HG03571 (cell line): Measurements from ENCODE around the gene BCL7C.

Experiments used
- ATAC-seq: cut with Tn5 transposase; IDR thresholded peaks from one replicate; pipeline ENCODE4 v1.9.1; 2021; ENCODE audit not compliant: unreplicated experiment

BCL7C gene

GRCh38 chr16:30922960-30923535 lies 29.2 kb upstream of the BCL7C start:
- ATAC-seq: peak; percentile 52

GRCh38 chr16:30922420-30922959 lies 28.6 kb upstream of the BCL7C start:
- peak; percentile 57 for ATAC-seq

GRCh38 chr16:30921748-30922419 lies 28.0 kb upstream of the BCL7C start:
- ATAC-seq: no peak

GRCh38 chr16:30921459-30921747 lies 27.5 kb upstream of the BCL7C start:
- ATAC-seq: no peak

GRCh38 chr16:30920891-30921290 lies 27.0 kb upstream of the BCL7C start:
- no peak for ATAC-seq

GRCh38 chr16:30918614-30919013 lies 24.7 kb upstream of the BCL7C start:
- no peak for ATAC-seq

- no peak for ATAC-seq
These were observed 21.0 kb upstream of the BCL7C start for GRCh38 chr16:30914830-30915229.

- ATAC-seq: no peak
These were observed 19.0 kb upstream of the BCL7C start for GRCh38 chr16:30912794-30913412.

- ATAC-seq: no peak
These were observed 16.7 kb upstream of the BCL7C start for GRCh38 chr16:30910427-30911029.

GRCh38 chr16:30907064-30907463 lies 13.2 kb upstream of the BCL7C start:
- no peak for ATAC-seq

GRCh38 chr16:30904114-30904780 lies 10.4 kb upstream of the BCL7C start:
- ATAC-seq: no peak

GRCh38 chr16:30903596-30903995 lies 9.7 kb upstream of the BCL7C start:
- no peak for ATAC-seq

- no peak for ATAC-seq
These were observed 9.1 kb upstream of the BCL7C start for GRCh38 chr16:30903002-30903401.

- ATAC-seq: peak; percentile 55
These were observed 8.4 kb upstream of the BCL7C start for GRCh38 chr16:30902029-30902972.

- ATAC-seq: no peak
These were observed 7.5 kb upstream of the BCL7C start for GRCh38 chr16:30901201-30902028.

- ATAC-seq: no peak
These were observed 6.7 kb upstream of the BCL7C start for GRCh38 chr16:30900588-30900987.

GRCh38 chr16:30899794-30900193 lies 5.9 kb upstream of the BCL7C start:
- ATAC-seq: no peak

- ATAC-seq: no peak
These were observed 3.2 kb upstream of the BCL7C start for GRCh38 chr16:30896889-30897733.
